ENCODE results near the gene LHFPL6. TPM values are rescaled to one million over a fixed set of nuclear protein-coding genes. Genes with fewer than 3 reads are reported as not detected.

LHFPL6 gene
- total and polyA plus RNA-seq, 12 donors = 41.5 to 65.8 (median 55.4) TPM

DNA sequence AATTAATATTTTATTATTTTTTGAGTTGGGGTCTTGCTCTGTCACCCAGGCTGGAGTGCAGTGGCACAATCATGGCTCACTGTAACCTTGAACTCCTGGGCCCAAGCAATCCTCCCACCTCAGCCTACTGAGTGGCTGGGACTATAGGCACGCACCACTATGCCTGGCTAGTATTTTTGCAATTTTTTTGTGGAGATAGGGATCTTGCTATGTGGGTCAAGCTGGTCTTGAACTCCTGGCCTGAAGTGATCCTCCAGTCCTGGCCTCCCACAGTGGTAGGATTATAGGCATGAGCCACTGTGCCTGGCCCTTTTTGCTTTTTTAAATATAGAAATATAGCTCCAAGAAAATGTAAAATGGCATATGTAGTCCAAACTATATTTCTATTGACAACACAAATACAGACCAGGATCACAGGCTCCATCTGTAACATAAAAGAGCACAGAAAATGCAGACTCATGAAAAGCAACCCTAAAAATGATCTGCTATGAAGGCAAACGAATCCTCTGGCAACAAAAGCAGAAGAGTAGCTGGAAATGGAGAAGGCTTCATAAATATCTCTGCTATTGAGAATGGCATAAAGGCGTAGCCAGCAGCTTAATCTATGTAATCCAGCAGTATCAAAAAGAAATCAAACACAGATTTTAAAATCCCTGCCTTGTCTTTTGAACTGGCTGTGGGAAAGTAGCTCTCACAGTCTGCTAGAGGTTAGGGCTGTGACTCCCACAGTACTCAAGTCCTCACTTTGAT lies 200.6 kb downstream of the LHFPL6 start:
- no peak overlapping the region for H3K4me3 ChIP-seq
- TF ChIP-seq, protein P1, sequence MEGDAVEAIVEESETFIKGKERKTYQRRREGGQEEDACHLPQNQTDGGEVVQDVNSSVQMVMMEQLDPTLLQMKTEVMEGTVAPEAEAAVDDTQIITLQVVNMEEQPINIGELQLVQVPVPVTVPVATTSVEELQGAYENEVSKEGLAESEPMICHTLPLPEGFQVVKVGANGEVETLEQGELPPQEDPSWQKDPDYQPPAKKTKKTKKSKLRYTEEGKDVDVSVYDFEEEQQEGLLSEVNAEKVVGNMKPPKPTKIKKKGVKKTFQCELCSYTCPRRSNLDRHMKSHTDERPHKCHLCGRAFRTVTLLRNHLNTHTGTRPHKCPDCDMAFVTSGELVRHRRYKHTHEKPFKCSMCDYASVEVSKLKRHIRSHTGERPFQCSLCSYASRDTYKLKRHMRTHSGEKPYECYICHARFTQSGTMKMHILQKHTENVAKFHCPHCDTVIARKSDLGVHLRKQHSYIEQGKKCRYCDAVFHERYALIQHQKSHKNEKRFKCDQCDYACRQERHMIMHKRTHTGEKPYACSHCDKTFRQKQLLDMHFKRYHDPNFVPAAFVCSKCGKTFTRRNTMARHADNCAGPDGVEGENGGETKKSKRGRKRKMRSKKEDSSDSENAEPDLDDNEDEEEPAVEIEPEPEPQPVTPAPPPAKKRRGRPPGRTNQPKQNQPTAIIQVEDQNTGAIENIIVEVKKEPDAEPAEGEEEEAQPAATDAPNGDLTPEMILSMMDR (IDR thresholded peaks at IDR 0.05) = no peak
- H3K36me3 ChIP-seq = no peaks in the 10 kb centered on the region
- peaks cover 0 to 4% (median 0%) of the 10 kb centered on the region in 11 donors for H3K9me3 ChIP-seq
- intact Hi-C loops (cut with DNase I) = no loop called here
- no peak for ATAC-seq
- H3K27ac ChIP-seq = peak overlapping the region in 2 of 10 donors; percentile 8 to 24
- H3K27me3 ChIP-seq = no peaks in the 10 kb centered on the region
- peaks cover 0 to 75% (median 57%) of the 10 kb centered on the region in 9 donors for H3K4me1 ChIP-seq
- WGBS, 2 donors = 88 to 89% methylated on average over 3 of the region's 3 CpGs
- no peak for DNase-seq

DNA sequence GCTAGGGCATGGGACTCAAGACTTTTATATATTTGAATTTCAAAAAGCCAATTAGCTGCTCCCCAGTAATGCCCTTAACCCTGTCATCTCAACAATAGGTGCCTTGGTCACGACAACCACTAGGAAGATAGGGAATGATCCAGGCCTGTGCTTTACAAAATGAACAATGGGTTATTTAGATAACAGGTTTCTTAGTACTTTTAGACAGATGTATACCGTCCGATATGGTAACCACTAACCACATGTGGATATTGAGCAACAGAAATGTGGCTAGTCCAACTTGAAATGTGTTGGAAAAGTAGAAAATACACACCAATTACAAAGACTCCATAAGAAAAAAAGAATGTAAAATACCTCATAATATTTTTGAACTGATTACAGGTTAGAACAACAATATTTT lies 201.2 kb downstream of the LHFPL6 start:
- intact Hi-C loops (cut with DNase I) = no loop called here
- DNase-seq (no peak), ATAC-seq (no peak)
- Histone ChIP-seq H3K9me3 (peaks cover 0 to 4% (median 0%) of the 10 kb centered on the region in 11 donors), H3K4me3 (no peak overlapping the region), H3K27ac (no peak overlapping the region), H3K36me3 (no peaks in the 10 kb centered on the region), H3K27me3 (no peaks in the 10 kb centered on the region), H3K4me1 (peaks cover 0 to 75% (median 57%) of the 10 kb centered on the region in 9 donors)
- TF ChIP-seq, protein P1 (IDR thresholded peaks at IDR 0.05) = no peak
- WGBS, 2 donors = 85 to 88% methylated on average over 3 of the region's 3 CpGs

DNA sequence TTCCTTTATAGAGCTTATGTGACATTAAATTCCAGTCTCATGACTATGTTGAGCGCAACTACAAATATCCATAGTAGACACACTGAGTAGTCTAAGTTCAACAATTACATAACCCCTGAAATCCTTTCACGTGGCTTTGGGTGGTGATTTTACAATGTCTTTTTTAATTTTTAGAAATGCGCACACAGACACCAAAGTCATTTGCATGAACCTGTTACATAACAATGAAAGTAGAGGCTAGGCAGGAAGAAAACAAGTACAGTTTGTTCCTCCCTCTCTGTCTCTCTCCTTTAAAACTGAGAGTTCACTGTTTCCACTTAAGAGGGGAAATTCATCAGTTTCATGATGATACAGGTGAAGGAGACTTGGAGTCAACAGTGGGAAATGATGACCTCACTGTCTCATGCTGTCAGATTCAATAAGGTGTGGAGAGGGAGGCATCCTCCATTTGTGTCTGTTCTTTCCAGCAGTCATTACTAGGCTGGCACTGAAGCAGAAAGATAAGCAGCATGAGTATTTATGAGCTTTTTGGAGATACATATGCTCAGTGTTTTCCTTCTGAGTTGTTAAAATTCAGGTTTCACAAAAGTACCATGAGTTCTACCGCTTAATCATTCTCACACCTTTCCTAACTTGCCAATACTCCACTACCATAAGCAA lies 201.8 kb downstream of the LHFPL6 start:
- H3K36me3 ChIP-seq = no peaks in the 10 kb centered on the region
- H3K9me3 ChIP-seq = peaks cover 0 to 4% (median 0%) of the 10 kb centered on the region in 11 donors
- H3K4me1 ChIP-seq = peaks cover 0 to 79% (median 55%) of the 10 kb centered on the region in 9 donors
- H3K4me3 ChIP-seq = no peak overlapping the region
- intact Hi-C loops (cut with DNase I) = no loop called here
- ATAC-seq (peak in 2 of 8 donors; percentile 26 to 32), DNase-seq (no peak)
- peak overlapping the region in 1 of 10 donors; percentile 23 for H3K27ac ChIP-seq
- WGBS, 2 donors = 86 to 89% methylated on average over 4 of the region's 4 CpGs
- TF ChIP-seq, protein P1 (IDR thresholded peaks at IDR 0.05) = no peak
- H3K27me3 ChIP-seq = no peaks in the 10 kb centered on the region

DNA sequence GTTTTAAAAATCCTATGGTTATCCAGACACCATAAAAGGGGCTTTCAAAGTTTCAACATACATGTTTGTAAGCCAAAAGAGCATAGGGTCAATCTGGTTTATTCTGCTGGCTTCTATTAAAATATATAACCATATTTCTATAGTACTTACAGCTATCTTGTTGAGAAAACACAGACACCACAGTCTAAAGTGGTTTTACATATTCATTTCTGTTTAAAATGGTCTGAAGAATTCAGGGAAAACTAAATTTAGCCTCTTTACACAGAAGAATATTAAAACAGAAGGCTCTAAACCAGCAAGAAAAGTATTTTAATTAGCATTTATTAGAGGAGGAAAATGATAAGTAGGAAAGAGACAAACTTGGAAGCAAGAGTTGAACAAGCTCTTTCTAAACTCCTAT lies 203.9 kb downstream of the LHFPL6 start:
- no peak for ATAC-seq
- peaks cover 0 to 4% (median 0%) of the 10 kb centered on the region in 11 donors for H3K9me3 ChIP-seq
- intact Hi-C loops (cut with DNase I) = loop anchor here in 2 of 10 donors (5.0 to 10.0 kb wide), 2 partner anchors 72 to 134 kb away; no protein-coding TSS in a partner anchor
- H3K27me3 ChIP-seq = no peaks in the 10 kb centered on the region
- TF ChIP-seq, protein P1 (IDR thresholded peaks at IDR 0.05) = no peak
- H3K27ac ChIP-seq = peak overlapping the region in 4 of 10 donors; percentile 6 to 73 (median 46)
- no peak overlapping the region for H3K4me3 ChIP-seq
- DNase-seq = no peak
- no peaks in the 10 kb centered on the region for H3K36me3 ChIP-seq
- H3K4me1 ChIP-seq = peaks cover 0 to 85% (median 67%) of the 10 kb centered on the region in 9 donors

Data from heart right ventricle (tissue), 16 donors.